Astrocyte (in vitro differentiated cells and primary cell): ENCODE results near the gene CHRNA10. TPM values are rescaled to one million over a fixed set of nuclear protein-coding genes. Genes with fewer than 3 reads are reported as not detected.
"Not testable (repeated sequence)": the region's sequence is repeated elsewhere in the genome, so short reads cannot be mapped to it uniquely, and the experiment has no call there.

Experiments
- DNase-seq: peaks from one replicate; pipeline ENCODE4 v3.0.0-alpha.2; 2010; ENCODE audit warnings: low read depth
- FAIRE-seq: peaks from 2 replicates; lab custom pipeline; 2011; peaks lifted over from hg19 to GRCh38; lab: Jason Lieb, UNC
- H2AFZ ChIP-seq: 2 replicates; pipeline ENCODE4 v1.6.0; 2012; ENCODE audit warnings: low read depth, low read length, inconsistent platforms
- H3K27ac ChIP-seq: 2 replicates; pipeline ENCODE4 v1.5.1; 2011; ENCODE audit warnings: low read depth, low read length, inconsistent platforms
- H3K27me3 ChIP-seq: 2 replicates; pipeline ENCODE4 v1.6.0; 2011; ENCODE audit warnings: low read length, inconsistent platforms; ENCODE audit not compliant: insufficient read depth
- H3K36me3 ChIP-seq: 2 replicates; pipeline ENCODE4 v1.5.1; 2011; ENCODE audit warnings: low read length, inconsistent platforms; ENCODE audit not compliant: insufficient read depth
- H3K4me1 ChIP-seq: 2 replicates; pipeline ENCODE4 v1.5.1; 2011; ENCODE audit warnings: low read length, inconsistent platforms; ENCODE audit not compliant: insufficient read depth
- H3K4me2 ChIP-seq: 2 replicates; pipeline ENCODE4 v1.6.0; 2012; ENCODE audit warnings: low read length, inconsistent platforms
- H3K4me3 ChIP-seq: 2 replicates; pipeline ENCODE4 v1.5.1; 2011; ENCODE audit warnings: low read depth, mild to moderate bottlenecking, low read length, inconsistent platforms; ENCODE audit not compliant: insufficient read depth
- H3K79me2 ChIP-seq: 2 replicates; pipeline ENCODE4 v1.6.0; 2012; ENCODE audit warnings: mild to moderate bottlenecking, low read length, inconsistent platforms; ENCODE audit not compliant: insufficient read depth
- H3K9ac ChIP-seq: 2 replicates; pipeline ENCODE4 v1.6.0; 2012; ENCODE audit warnings: mild to moderate bottlenecking, low read length, inconsistent platforms
- H3K9me3 ChIP-seq: 2 replicates; pipeline ENCODE4 v1.5.1; 2012; ENCODE audit warnings: low read depth, mild to moderate bottlenecking, low read length, inconsistent platforms; ENCODE audit not compliant: insufficient read depth
- H4K20me1 ChIP-seq: 2 replicates; pipeline ENCODE4 v1.6.0; 2012; ENCODE audit warnings: low read length, inconsistent platforms; ENCODE audit not compliant: insufficient read depth
- H3K27ac Mint-ChIP-seq: one replicate; pipeline ENCODE4 v1.8.0; 2021; ENCODE audit warnings: mild to moderate bottlenecking, mixed read lengths; ENCODE audit not compliant: unreplicated experiment
- H3K27me3 Mint-ChIP-seq: one replicate; pipeline ENCODE4 v1.8.0; 2021; ENCODE audit warnings: low read depth, mixed read lengths; ENCODE audit not compliant: unreplicated experiment
- H3K36me3 Mint-ChIP-seq: one replicate; pipeline ENCODE4 v1.8.0; 2021; ENCODE audit warnings: low read depth, mixed read lengths; ENCODE audit not compliant: unreplicated experiment
- H3K4me1 Mint-ChIP-seq: one replicate; pipeline ENCODE4 v1.8.0; 2021; ENCODE audit warnings: low read depth, mixed read lengths; ENCODE audit not compliant: unreplicated experiment
- H3K4me3 Mint-ChIP-seq: one replicate; pipeline ENCODE4 v1.8.0; 2021; ENCODE audit warnings: mild to moderate bottlenecking, moderate library complexity, mixed read lengths; ENCODE audit not compliant: unreplicated experiment
- H3K9me3 Mint-ChIP-seq: one replicate; pipeline ENCODE4 v1.8.0; 2021; ENCODE audit warnings: mild to moderate bottlenecking, mixed read lengths; ENCODE audit not compliant: unreplicated experiment
- EZH2 ChIP-seq: IDR thresholded peaks from 2 replicates; pipeline ENCODE4 v1.6.1; 2012; ENCODE audit warnings: mild to moderate bottlenecking, low read length, inconsistent platforms; ENCODE audit not compliant: insufficient read depth
- total RNA-seq: library from RNA; stranded (reverse); gene quantifications from 2 replicates; pipeline ENCODE4 v1.2.1, GENCODE V29; 2021
- TF ChIP-seq, protein P1 (sequence below): IDR thresholded peaks from 2 replicates; pipeline ENCODE4 v1.5.1; 2011; ENCODE audit warnings: low read depth, mild to moderate bottlenecking, inconsistent platforms, low read length, moderate library complexity; ENCODE audit not compliant: insufficient read depth

Gene CHRNA10
- total RNA-seq, 1 donor from 2014 or later, result 1.5 TPM

DNA sequence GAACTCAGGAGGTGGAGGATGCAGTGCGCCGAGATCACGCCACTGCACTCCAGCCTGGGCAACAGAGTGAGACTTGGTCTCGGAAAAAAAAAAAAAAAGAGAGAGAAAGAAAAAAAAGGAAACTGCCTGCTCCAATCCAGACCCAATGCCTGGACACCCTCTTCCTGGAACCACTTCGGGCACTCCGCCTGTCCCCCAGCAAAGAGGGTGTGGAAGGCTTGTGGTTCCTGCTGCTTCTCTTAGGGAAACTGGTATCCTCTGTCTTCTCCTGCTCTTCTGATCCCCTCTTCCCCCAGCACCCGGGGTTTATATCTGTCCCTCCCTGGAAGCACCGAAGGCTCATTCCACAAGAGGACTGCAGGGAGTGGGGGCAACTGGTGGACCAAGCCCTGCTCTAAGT lies 12.9 kb downstream of the CHRNA10 start:
- Mint-ChIP-seq H3K4me3 (no peak overlapping the region), H3K9me3 (peaks cover 10% of the 10 kb centered on the region), H3K36me3 (peaks cover 4% of the 10 kb centered on the region), H3K27ac (no peak overlapping the region), H3K4me1 (no peaks in the 10 kb centered on the region), H3K27me3 (peaks cover 6% of the 10 kb centered on the region)
- Histone ChIP-seq H3K4me3 (no peak overlapping the region), H3K36me3 (no peaks in the 10 kb centered on the region), H3K4me2 (no peak overlapping the region), H2AFZ (no peak overlapping the region), H3K9me3 (no peaks in the 10 kb centered on the region), H3K79me2 (no peaks in the 10 kb centered on the region), H3K4me1 (no peaks in the 10 kb centered on the region), H3K9ac (no peak overlapping the region), H3K27me3 (no peaks in the 10 kb centered on the region), H4K20me1 (no peaks in the 10 kb centered on the region), H3K27ac (no peak overlapping the region)
- TF ChIP-seq, protein P1, sequence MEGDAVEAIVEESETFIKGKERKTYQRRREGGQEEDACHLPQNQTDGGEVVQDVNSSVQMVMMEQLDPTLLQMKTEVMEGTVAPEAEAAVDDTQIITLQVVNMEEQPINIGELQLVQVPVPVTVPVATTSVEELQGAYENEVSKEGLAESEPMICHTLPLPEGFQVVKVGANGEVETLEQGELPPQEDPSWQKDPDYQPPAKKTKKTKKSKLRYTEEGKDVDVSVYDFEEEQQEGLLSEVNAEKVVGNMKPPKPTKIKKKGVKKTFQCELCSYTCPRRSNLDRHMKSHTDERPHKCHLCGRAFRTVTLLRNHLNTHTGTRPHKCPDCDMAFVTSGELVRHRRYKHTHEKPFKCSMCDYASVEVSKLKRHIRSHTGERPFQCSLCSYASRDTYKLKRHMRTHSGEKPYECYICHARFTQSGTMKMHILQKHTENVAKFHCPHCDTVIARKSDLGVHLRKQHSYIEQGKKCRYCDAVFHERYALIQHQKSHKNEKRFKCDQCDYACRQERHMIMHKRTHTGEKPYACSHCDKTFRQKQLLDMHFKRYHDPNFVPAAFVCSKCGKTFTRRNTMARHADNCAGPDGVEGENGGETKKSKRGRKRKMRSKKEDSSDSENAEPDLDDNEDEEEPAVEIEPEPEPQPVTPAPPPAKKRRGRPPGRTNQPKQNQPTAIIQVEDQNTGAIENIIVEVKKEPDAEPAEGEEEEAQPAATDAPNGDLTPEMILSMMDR, result no peak
- TF ChIP-seq EZH2, result no peak
- FAIRE-seq (no peak), DNase-seq (no peak)

DNA sequence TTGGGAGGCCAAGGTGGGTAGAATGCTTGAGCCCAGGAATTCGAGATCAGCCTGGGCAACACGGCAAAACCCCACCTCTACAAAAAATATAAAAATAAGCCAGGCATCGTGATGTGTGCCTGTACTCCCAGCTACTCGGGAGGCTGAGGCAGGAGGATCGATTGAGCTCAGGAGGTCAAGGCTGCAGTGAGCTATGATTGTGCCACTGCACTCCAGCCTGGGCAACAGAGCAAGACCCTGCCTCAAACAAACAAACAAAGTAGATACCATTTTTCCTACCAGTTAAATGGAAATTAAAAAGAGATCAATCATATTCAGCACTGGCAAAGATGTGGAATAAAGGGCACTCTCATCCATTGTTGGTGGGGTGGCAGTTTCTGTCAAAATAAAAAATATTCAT lies 13.9 kb downstream of the CHRNA10 start:
- not testable (repeated sequence) for H3K9ac ChIP-seq, H3K9me3 ChIP-seq, H3K4me3 Mint-ChIP-seq, H4K20me1 ChIP-seq, FAIRE-seq, H3K4me1 ChIP-seq, H3K27ac ChIP-seq, H3K4me2 ChIP-seq, H3K4me1 Mint-ChIP-seq, H3K9me3 Mint-ChIP-seq, H2AFZ ChIP-seq, H3K27me3 Mint-ChIP-seq, H3K79me2 ChIP-seq, H3K4me3 ChIP-seq, H3K27me3 ChIP-seq, H3K36me3 Mint-ChIP-seq, DNase-seq, H3K36me3 ChIP-seq, H3K27ac Mint-ChIP-seq

DNA sequence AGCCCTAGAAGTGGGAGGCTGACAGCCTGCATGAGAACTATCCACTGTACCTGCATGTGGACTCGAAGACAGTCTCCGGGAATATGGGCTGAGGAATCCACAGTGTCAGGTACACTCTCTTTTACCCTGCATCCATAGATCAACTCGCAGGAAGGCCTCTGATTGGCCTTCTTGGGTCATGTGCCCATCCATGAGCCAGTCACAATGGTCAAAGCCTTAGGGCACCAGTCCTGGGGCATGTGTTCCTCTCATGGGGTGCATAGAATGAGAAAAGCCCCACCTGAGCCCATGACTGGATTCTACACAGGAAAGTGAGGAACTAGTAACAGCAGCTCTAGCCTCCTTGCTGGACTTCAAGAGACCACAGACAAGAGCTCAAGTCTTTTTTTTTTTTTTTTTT lies 15.6 kb downstream of the CHRNA10 start:
- Mint-ChIP-seq H3K4me1 (no peaks in the 10 kb centered on the region), H3K9me3 (peaks cover 8% of the 10 kb centered on the region), H3K36me3 (no peaks in the 10 kb centered on the region), H3K27me3 (peaks cover 17% of the 10 kb centered on the region), H3K27ac (no peak overlapping the region), H3K4me3 (no peak overlapping the region)
- Histone ChIP-seq H3K36me3 (no peaks in the 10 kb centered on the region), H3K4me1 (no peaks in the 10 kb centered on the region), H2AFZ (no peak overlapping the region), H3K4me3 (no peak overlapping the region), H3K9ac (no peak overlapping the region), H3K79me2 (no peaks in the 10 kb centered on the region), H4K20me1 (no peaks in the 10 kb centered on the region), H3K4me2 (no peak overlapping the region), H3K27ac (no peak overlapping the region), H3K27me3 (no peaks in the 10 kb centered on the region), H3K9me3 (no peaks in the 10 kb centered on the region)
- no peak for DNase-seq
- TF ChIP-seq EZH2, result no peak
- TF ChIP-seq, protein P1, result no peak
- no peak for FAIRE-seq

DNA sequence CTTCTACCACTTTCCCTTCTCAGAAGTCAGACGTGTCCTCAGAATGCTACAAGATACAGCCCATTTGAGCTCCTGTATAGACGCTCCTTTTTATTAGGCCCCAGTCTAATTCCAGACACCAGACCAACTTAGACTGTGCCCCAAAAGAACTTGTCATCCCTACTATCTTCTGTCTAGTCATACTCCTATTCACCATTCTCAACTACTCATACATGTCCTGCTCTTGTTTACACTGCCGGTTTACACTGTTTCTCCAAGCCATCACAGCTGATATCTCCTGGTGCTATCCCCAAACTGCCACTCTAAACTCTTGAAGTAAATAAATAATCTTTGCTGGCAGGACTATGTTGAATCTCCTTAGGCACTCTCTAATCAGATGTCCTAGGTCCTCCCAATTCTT lies 18.7 kb downstream of the CHRNA10 start:
- H3K36me3 ChIP-seq, H3K9me3 Mint-ChIP-seq, H3K27ac Mint-ChIP-seq, H3K4me3 Mint-ChIP-seq, FAIRE-seq, H3K36me3 Mint-ChIP-seq, H3K9me3 ChIP-seq, H2AFZ ChIP-seq, H3K27me3 ChIP-seq, H3K27ac ChIP-seq, H3K4me2 ChIP-seq, H3K4me1 Mint-ChIP-seq, H3K4me3 ChIP-seq, H3K4me1 ChIP-seq, DNase-seq, H3K9ac ChIP-seq, H4K20me1 ChIP-seq, H3K79me2 ChIP-seq: not testable (repeated sequence)
- peaks cover 38% of the 10 kb centered on the region for H3K27me3 Mint-ChIP-seq

DNA sequence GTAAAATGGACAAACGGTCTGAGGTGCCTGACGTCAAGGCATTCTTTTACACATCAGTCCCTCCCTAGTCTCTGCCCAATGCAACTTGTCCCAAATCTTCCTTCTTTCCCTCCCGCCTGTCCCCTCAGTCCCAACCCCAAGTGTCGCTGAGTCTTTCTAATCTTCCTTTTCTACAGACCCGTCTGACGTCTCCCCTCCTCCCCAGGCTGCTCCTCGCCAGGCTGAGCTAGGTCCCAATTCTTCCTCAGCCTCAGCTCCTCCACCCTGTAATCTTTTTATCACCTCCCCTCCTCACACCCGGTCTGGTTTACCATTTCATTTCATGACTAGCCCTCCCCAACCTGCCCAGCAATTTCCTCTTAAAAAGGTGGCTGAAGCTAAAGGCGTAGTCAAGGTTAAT lies 21.8 kb downstream of the CHRNA10 start:
- FAIRE-seq, H3K9me3 Mint-ChIP-seq, H3K36me3 Mint-ChIP-seq, H3K27ac Mint-ChIP-seq, H3K4me1 Mint-ChIP-seq, H3K4me3 Mint-ChIP-seq, H3K36me3 ChIP-seq, H3K9ac ChIP-seq, H3K4me2 ChIP-seq, H3K27me3 ChIP-seq, H4K20me1 ChIP-seq, DNase-seq, H3K27ac ChIP-seq, H3K9me3 ChIP-seq, H2AFZ ChIP-seq, H3K79me2 ChIP-seq, H3K4me1 ChIP-seq, H3K4me3 ChIP-seq: not testable (repeated sequence)
- peaks cover 46% of the 10 kb centered on the region for H3K27me3 Mint-ChIP-seq
